CD4-positive, alpha-beta T cell treated with Interleukin-21 for 1 hour (primary cell): Measurements from ENCODE around the gene RBM28.
"Not testable (repeated sequence)": the region's sequence is repeated elsewhere in the genome, so short reads cannot be mapped to it uniquely, and the experiment has no call there.

ENCODE experiments used
- DNase-seq: peaks from one replicate; pipeline ENCODE4 v3.0.0-alpha.2; 2020

RBM28 gene

GRCh38 chr7:128280451-128280850 lies 63.3 kb downstream of the RBM28 start:
- DNase-seq = not testable (repeated sequence)

DNA sequence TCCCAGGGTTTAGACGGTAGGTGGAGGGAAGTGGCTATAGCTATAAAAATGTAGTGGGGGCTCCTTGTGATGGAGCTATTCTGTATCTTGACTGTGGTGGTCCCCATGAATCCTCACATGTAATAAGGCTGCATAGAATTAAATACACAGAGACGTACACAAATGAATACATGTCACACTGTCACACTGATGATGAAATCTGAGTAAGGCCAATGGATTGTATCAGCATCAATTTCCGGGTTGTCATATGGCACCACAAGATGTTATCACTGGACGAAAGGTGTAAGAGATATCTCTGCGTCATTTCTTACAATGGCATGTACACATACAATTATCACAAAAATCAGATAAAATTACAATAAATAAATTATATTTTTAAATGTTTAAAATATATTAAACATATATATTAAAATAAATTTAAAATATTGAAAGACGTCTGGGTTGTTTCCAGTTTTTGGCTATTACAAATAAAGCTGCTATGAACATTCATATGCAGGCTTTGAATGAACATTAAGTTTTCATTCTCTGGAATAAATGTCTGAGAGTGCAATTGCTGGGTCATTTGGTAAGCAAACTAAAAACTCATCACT lies 64.5 kb downstream of the RBM28 start:
- DNase-seq = no peak

- no peak for DNase-seq
Measured at GRCh38 chr7:128278366-128278765, 65.3 kb downstream of the RBM28 start.

- DNase-seq = no peak
Measured at GRCh38 chr7:128275681-128276080, 68.0 kb downstream of the RBM28 start.

DNA sequence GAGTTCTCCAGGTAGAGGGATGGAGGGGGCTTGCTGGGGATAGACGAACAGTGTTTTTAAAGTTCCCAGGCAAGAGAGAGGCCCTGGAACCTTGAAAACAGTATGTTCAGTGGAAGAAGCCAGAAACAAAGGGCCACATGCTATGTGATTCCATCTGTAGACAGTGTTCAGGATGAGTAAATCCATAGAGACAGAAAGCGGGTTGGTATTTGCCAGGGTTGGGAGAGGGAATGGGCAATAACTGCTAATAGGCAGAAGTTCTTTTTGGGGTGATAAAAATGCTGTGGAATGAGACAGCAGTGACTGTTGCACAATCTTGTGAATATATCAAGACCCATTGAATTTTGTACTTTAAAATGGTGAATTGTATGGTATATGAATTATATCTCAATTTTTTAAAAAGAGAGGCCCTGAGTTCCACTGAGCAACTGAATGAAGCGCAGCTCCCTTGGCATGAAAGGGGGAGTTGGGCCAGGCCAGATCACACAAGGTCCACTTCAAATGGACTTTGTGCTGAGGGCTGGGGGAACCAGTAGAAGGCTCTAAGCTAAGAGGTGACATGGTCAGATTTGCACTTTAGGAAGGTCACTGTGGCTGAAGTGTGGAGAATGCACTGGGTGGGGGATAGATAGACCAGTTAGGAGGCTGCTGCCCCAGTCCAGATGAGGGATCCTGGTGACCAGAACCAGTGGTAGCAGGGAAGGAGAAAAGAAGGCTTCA lies 68.7 kb downstream of the RBM28 start:
- no peak for DNase-seq

GRCh38 chr7:128274246-128274883 lies 69.3 kb downstream of the RBM28 start:
- no peak for DNase-seq

GRCh38 chr7:128271942-128272481 lies 71.7 kb downstream of the RBM28 start:
- no peak for DNase-seq

DNA sequence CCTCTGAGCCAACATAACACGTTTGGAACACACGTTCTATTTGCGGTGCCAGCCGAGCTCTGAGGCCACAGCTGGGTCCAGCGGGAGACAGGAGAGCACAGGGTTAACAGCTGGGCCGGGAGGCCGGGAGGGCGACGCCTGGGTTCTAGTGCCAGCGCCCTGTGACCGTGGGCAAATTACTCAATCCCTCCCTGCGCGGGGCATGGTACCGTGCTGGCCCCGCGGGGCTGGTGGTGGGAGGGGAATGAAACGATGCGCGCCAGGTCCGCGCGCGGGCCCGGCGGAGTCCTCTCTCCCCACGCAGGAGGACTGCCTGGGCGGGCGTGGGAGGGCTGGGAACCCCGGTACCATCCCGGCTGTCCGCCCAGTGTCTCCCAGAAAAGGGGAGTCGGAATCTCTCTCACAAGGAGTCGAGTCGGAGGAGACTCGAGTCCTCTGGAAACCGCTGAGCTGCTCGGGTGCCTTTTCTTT lies 72.2 kb downstream of the RBM28 start:
- no peak for DNase-seq

GRCh38 chr7:128270826-128271272 lies 72.9 kb downstream of the RBM28 start:
- DNase-seq = no peak

DNA sequence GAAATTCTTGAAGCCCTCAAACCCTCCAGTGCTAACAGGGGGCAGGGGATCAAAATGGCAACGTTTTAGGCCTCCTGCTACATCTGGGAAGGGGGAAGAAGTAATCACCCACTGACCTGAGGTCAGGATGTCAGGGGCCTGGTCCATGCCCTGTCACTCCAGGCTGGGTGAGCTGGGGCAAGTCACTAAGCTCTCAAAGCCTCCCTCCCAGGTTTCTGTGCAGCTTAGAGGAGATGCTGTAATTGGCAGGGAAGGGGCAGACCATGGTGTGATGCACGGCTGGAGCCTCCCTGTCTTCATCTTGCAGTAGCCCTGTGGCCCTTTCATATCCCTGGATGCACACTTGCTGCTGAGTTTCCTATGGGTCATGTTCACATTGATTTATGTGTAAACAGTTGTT lies 75.5 kb downstream of the RBM28 start:
- DNase-seq = no peak

GRCh38 chr7:128267595-128267924 lies 76.1 kb downstream of the RBM28 start:
- no peak for DNase-seq

- DNase-seq = no peak
Measured at GRCh38 chr7:128266883-128267594, 76.7 kb downstream of the RBM28 start.

- no peak for DNase-seq
Measured at GRCh38 chr7:128266529-128266882, 77.2 kb downstream of the RBM28 start.

GRCh38 chr7:128265906-128266300 lies 77.8 kb downstream of the RBM28 start:
- DNase-seq = no peak

DNA sequence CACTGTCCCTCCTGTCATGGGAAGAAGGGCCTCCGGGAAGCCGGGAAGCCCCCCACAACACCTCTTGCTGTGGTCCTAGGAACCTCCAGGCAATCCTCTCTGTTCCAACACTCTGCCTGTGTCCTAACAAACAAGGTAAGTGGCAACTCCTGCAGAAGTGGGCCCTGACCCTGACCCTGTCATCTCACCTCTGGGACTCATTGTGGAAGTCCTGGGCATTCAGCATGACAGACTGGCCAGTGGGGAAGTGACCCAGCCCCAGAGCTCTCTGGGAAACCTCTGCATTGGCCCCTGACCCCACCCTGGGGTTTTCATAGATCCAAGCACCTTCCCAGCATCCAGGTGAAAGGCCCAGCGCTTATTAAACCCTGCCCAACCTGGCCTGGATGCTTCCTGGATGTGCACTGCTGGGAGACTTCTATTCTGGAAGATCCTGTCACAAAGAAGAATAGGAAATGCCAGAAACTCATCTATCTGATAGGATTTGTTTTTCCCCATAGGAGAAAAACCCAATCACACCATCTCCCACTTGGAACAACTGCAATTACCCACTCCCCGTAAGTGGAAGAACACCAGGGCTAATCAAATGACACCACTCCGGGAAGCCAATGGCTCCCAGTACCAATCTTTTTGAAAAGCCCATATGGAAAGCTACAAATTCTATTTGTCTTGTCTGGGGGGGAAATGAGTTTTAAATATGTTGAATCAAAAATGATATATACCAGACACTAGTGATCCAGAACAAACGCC lies 78.4 kb downstream of the RBM28 start:
- no peak for DNase-seq

DNA sequence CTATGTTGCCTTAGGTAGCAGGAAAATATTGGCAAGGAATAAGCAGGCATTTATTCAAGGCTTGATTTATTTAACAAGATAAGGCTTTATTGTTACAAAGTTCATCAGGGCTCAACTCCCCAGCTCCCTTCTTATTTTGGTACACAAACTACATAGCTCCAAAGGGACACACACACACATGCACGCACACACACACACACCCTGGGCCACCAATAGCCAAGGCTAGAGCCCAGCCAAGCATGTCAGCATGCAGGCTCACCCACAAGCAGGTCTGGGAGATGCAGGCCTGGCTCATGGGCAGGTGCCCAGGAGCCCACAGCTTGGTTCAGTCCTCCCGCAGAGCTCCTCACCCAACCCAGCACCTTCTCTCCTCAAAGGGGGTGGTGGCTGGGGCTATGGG lies 79.2 kb downstream of the RBM28 start:
- no peak for DNase-seq

GRCh38 chr7:128263420-128263819 lies 80.3 kb downstream of the RBM28 start:
- no peak for DNase-seq

GRCh38 chr7:128262273-128263028 lies 81.3 kb downstream of the RBM28 start:
- no peak for DNase-seq

DNA sequence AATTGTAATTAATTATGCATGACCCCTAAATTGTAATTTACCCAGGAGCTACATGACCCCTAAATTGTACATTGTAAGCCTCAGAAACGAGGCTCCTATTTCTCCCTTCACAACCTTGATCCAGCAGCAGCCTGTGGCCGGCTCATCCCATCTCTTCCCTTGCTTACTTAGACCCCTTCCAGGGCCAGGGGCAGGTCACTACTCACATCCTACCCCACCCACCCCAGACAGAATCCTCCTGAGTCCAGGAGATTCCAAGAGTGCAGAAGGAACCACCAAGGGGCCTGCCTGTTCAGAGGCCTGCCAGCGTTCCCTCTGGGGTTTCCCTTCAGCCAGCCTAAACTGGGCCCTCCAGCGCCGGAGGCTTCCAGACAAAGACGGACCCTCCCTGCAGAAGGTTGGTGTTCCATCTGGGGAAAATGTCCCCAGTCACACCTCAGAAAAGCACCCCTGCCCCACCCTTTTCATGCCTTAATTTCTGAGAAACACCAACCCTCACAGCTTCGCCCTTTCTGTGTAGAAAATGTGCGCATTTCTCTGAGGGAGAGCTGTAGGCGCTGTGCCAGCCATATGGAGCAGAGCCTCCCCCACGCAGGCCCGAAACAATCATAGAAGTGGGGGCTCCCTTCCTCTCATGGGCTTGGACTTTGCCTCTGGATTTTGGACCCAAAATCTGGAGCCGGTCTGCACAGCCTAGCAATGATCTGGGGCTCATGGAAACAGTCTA lies 83.5 kb downstream of the RBM28 start:
- DNase-seq = no peak

DNA sequence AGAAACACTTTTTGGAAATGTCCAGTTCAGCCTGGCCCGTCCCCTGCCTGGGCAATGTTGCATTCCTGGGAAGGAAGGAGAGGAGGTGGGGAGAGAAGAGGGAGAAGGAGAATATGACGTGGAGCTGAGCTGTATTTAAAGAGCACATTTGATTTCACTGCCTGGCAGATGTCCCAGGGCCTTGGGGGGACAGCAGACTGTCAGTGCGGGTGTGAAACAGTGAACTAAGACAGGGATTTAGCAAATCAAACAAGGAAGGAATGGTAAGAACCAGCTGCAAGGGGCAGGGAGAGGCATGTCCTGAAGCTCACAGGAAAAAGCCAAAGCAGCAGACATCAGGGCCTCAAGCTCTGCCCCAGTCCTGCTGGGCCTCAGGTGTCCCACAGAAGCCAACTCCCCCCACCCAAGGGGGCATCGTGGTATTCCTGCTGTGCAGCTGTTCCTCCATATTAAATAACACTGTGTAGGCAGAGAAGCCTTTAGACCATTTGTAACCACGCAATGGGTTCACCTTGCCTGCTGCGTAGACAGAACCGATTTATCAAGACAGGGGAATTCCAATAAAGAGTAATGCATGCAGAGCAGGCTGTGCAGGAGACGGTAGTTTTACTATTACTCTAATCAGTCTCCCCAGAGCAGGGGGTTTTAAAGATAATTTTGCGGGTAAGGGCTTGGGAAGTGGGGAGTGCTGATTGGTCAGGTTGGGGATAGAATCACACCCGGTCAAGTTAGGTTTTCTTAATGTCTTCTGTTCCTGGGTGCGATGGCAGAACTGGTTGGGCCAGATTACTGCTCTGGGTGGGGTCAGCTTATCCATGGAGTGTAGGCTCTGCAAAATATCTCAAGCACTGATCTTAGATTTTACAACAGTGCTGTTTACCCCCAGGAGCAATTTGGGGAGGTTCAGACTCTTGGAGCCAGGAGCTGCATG lies 84.3 kb downstream of the RBM28 start:
- DNase-seq = no peak
